ENCODE data around the gene THAP9.

The THAP9 gene

GRCh38 chr4:82893942-82894341 lies 6.6 kb upstream of the THAP9 start (continued):
- TF ChIP-seq ZNF423 (tag by site-specific recombination; IDR thresholded peaks at IDR 0.05) (no peak), ZNF426 (tag by site-specific recombination; IDR thresholded peaks at IDR 0.05) (no peak), CTCF (tag by site-specific recombination; IDR thresholded peaks at IDR 0.05) (no peak), ZNF394 (tag by site-specific recombination; IDR thresholded peaks at IDR 0.05; ENCODE audit: borderline replicate concordance) (no peak), ZNF223 (tag by site-specific recombination; IDR thresholded peaks at IDR 0.05) (no peak), RBAK (tag by site-specific recombination; IDR thresholded peaks at IDR 0.05) (no peak), BCL11B (tag by site-specific recombination; IDR thresholded peaks at IDR 0.05; ENCODE audit: low read depth) (no peak), ZNF274 (IDR thresholded peaks at IDR 0.05; ENCODE audit: low read length) (no peak), ZNF274 (tag by site-specific recombination; IDR thresholded peaks at IDR 0.05; ENCODE audit: borderline replicate concordance) (no peak), REPIN1 (tag by site-specific recombination; IDR thresholded peaks at IDR 0.05; ENCODE audit: low read depth) (no peak), MEIS1 (CRISPR knock-in tag; IDR thresholded peaks at IDR 0.05; ENCODE audit: borderline replicate concordance) (no peak)
- TF ChIP-seq, protein P1, sequence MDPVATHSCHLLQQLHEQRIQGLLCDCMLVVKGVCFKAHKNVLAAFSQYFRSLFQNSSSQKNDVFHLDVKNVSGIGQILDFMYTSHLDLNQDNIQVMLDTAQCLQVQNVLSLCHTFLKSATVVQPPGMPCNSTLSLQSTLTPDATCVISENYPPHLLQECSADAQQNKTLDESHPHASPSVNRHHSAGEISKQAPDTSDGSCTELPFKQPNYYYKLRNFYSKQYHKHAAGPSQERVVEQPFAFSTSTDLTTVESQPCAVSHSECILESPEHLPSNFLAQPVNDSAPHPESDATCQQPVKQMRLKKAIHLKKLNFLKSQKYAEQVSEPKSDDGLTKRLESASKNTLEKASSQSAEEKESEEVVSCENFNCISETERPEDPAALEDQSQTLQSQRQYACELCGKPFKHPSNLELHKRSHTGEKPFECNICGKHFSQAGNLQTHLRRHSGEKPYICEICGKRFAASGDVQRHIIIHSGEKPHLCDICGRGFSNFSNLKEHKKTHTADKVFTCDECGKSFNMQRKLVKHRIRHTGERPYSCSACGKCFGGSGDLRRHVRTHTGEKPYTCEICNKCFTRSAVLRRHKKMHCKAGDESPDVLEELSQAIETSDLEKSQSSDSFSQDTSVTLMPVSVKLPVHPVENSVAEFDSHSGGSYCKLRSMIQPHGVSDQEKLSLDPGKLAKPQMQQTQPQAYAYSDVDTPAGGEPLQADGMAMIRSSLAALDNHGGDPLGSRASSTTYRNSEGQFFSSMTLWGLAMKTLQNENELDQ (tag by site-specific recombination; IDR thresholded peaks at IDR 0.05; ENCODE audit: low read depth), result no peak
- TF ChIP-seq, protein P2, sequence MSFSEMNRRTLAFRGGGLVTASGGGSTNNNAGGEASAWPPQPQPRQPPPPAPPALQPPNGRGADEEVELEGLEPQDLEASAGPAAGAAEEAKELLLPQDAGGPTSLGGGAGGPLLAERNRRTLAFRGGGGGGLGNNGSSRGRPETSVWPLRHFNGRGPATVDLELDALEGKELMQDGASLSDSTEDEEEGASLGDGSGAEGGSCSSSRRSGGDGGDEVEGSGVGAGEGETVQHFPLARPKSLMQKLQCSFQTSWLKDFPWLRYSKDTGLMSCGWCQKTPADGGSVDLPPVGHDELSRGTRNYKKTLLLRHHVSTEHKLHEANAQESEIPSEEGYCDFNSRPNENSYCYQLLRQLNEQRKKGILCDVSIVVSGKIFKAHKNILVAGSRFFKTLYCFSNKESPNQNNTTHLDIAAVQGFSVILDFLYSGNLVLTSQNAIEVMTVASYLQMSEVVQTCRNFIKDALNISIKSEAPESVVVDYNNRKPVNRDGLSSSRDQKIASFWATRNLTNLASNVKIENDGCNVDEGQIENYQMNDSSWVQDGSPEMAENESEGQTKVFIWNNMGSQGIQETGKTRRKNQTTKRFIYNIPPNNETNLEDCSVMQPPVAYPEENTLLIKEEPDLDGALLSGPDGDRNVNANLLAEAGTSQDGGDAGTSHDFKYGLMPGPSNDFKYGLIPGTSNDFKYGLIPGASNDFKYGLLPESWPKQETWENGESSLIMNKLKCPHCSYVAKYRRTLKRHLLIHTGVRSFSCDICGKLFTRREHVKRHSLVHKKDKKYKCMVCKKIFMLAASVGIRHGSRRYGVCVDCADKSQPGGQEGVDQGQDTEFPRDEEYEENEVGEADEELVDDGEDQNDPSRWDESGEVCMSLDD (tag by site-specific recombination; IDR thresholded peaks at IDR 0.05), result no peak

GRCh38 chr4:82896755-82897154 lies 3.8 kb upstream of the THAP9 start:
- Histone ChIP-seq H3K4me3 (ENCODE audit: low read depth, low read length) (no peak overlapping the region), H3K27ac (ENCODE audit: extremely low read depth, low read depth, low read length) (no peak overlapping the region), H3K4me1 (ENCODE audit: control insufficient read depth, insufficient read depth, low read length) (peaks cover 4% of the 10 kb centered on the region; the same call in 1 of the 2 replicates), H3K9me3 (ENCODE audit: control insufficient read depth, insufficient read depth, low read depth, low read length) (no peaks in the 10 kb centered on the region), H3K36me3 (ENCODE audit: control insufficient read depth in 2 of 2, insufficient read depth in 1 of 2, low read length in 2 of 2) (peaks cover 18 to 66% of the 10 kb centered on the region in 2 experiments)
- ChIA-PET POLR2A (no interaction called here), CTCF (no interaction called here)
- TF ChIP-seq, protein P3, sequence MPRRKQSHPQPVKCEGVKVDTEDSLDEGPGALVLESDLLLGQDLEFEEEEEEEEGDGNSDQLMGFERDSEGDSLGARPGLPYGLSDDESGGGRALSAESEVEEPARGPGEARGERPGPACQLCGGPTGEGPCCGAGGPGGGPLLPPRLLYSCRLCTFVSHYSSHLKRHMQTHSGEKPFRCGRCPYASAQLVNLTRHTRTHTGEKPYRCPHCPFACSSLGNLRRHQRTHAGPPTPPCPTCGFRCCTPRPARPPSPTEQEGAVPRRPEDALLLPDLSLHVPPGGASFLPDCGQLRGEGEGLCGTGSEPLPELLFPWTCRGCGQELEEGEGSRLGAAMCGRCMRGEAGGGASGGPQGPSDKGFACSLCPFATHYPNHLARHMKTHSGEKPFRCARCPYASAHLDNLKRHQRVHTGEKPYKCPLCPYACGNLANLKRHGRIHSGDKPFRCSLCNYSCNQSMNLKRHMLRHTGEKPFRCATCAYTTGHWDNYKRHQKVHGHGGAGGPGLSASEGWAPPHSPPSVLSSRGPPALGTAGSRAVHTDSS (tag by site-specific recombination; IDR thresholded peaks at IDR 0.05), result no peak
- TF ChIP-seq OVOL3 (tag by site-specific recombination; IDR thresholded peaks at IDR 0.05) (no peak), ZIC2 (tag by site-specific recombination; IDR thresholded peaks at IDR 0.05) (no peak), ZNF521 (tag by site-specific recombination; IDR thresholded peaks at IDR 0.05) (no peak), ZNF10 (tag by site-specific recombination; IDR thresholded peaks at IDR 0.05) (no peak), ZNF26 (tag by site-specific recombination; IDR thresholded peaks at IDR 0.05) (no peak)
- TF ChIP-seq, protein P4, sequence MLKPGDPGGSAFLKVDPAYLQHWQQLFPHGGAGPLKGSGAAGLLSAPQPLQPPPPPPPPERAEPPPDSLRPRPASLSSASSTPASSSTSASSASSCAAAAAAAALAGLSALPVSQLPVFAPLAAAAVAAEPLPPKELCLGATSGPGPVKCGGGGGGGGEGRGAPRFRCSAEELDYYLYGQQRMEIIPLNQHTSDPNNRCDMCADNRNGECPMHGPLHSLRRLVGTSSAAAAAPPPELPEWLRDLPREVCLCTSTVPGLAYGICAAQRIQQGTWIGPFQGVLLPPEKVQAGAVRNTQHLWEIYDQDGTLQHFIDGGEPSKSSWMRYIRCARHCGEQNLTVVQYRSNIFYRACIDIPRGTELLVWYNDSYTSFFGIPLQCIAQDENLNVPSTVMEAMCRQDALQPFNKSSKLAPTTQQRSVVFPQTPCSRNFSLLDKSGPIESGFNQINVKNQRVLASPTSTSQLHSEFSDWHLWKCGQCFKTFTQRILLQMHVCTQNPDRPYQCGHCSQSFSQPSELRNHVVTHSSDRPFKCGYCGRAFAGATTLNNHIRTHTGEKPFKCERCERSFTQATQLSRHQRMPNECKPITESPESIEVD (tag by site-specific recombination; IDR thresholded peaks at IDR 0.05), result no peak
